Measurements from ENCODE around the gene ATP2A2.

ATP2A2 gene

GRCh38 chr12:110289044-110289710, 8.1 kb downstream of the ATP2A2 start:
- no peak for DNase-seq (ENCODE audit: low read depth, low spot score)
- in situ Hi-C loops (cut with HindIII; ENCODE audit: low sequenced_read_pairs) = no loop called here
- H3K4me3 ChIP-seq (ENCODE audit: low read depth, low read length) = no peak overlapping the region
- no peak for TF ChIP-seq CTCF (IDR thresholded peaks at IDR 0.05; ENCODE audit: low read depth, low read length)

- DNase-seq (ENCODE audit: low read depth, low spot score) = no peak
- H3K4me3 ChIP-seq (ENCODE audit: low read depth, low read length) = no peak overlapping the region
- no peak for TF ChIP-seq CTCF (IDR thresholded peaks at IDR 0.05; ENCODE audit: low read depth, low read length)
- in situ Hi-C loops (cut with HindIII; ENCODE audit: low sequenced_read_pairs) = no loop called here
These were observed 8.6 kb downstream of the ATP2A2 start for GRCh38 chr12:110289711-110290078.

GRCh38 chr12:110301065-110301806, 20.2 kb downstream of the ATP2A2 start:
- in situ Hi-C loops (cut with HindIII; ENCODE audit: low sequenced_read_pairs) = no loop called here
- no peak overlapping the region for H3K4me3 ChIP-seq (ENCODE audit: low read depth, low read length)
- TF ChIP-seq CTCF (IDR thresholded peaks at IDR 0.05; ENCODE audit: low read depth, low read length) = no peak
- no peak for DNase-seq (ENCODE audit: low read depth, low spot score)

GRCh38 chr12:110304061-110304551, 23.1 kb downstream of the ATP2A2 start:
- in situ Hi-C loops (cut with HindIII; ENCODE audit: low sequenced_read_pairs) = no loop called here
- no peak overlapping the region for H3K4me3 ChIP-seq (ENCODE audit: low read depth, low read length)
- TF ChIP-seq CTCF (IDR thresholded peaks at IDR 0.05; ENCODE audit: low read depth, low read length) = no peak
- DNase-seq (ENCODE audit: low read depth, low spot score) = no peak

GRCh38 chr12:110307372-110307771, 26.3 kb downstream of the ATP2A2 start:
- no peak for DNase-seq (ENCODE audit: low read depth, low spot score)
- H3K4me3 ChIP-seq (ENCODE audit: low read depth, low read length) = no peak overlapping the region
- in situ Hi-C loops (cut with HindIII; ENCODE audit: low sequenced_read_pairs) = no loop called here
- TF ChIP-seq CTCF (IDR thresholded peaks at IDR 0.05; ENCODE audit: low read depth, low read length) = no peak

- no peak for TF ChIP-seq CTCF (IDR thresholded peaks at IDR 0.05; ENCODE audit: low read depth, low read length)
- H3K4me3 ChIP-seq (ENCODE audit: low read depth, low read length) = no peak overlapping the region
- DNase-seq (ENCODE audit: low read depth, low spot score) = no peak
- in situ Hi-C loops (cut with HindIII; ENCODE audit: low sequenced_read_pairs) = no loop called here
These were observed 29.7 kb downstream of the ATP2A2 start for GRCh38 chr12:110310763-110311162.

All from astrocyte of the spinal cord (primary cell).